Measurements from ENCODE around the gene MNX1.

The MNX1 gene

GRCh38 chr7:157016352-157017041 is 6.0 kb upstream of the MNX1 start:
- Histone ChIP-seq H3K9ac (ENCODE audit: low read depth, low read length) (no peak overlapping the region), H2AFZ (ENCODE audit: low read depth, low read length) (no peak overlapping the region), H4K20me1 (ENCODE audit: insufficient read depth, low read length) (no peaks in the 10 kb centered on the region), H3K36me3 (ENCODE audit: insufficient read depth, low read length) (no peaks in the 10 kb centered on the region), H3K4me1 (ENCODE audit: insufficient read depth, low read length) (no peaks in the 10 kb centered on the region), H3K27ac (ENCODE audit: low read length) (no peak overlapping the region), H3K79me2 (ENCODE audit: insufficient read depth, low read length) (no peaks in the 10 kb centered on the region), H3K4me2 (ENCODE audit: insufficient read depth, low read length) (no peak overlapping the region), H3K4me3 (ENCODE audit: low read depth in 1 of 2, low read length in 2 of 2) (no peak overlapping the region), H3K27me3 (ENCODE audit: insufficient read depth, low read length, poor library complexity) (peaks cover 3% of the 10 kb centered on the region), H3K9me3 (ENCODE audit: insufficient read depth, low read length, severe bottlenecking) (no peaks in the 10 kb centered on the region)
- no peak for TF ChIP-seq EZH2 (IDR thresholded peaks at IDR 0.05; ENCODE audit: borderline replicate concordance, low read depth, low read length, severe bottlenecking)
- peak; percentile 44; the same call in 1 of the 3 replicates for ATAC-seq (ENCODE audit: insufficient read depth, low read depth)
- DNase-seq, result peak; percentile 31

- Histone ChIP-seq H2AFZ (ENCODE audit: low read depth, low read length) (no peak overlapping the region), H3K27ac (ENCODE audit: low read length) (no peak overlapping the region), H3K4me1 (ENCODE audit: insufficient read depth, low read length) (no peaks in the 10 kb centered on the region), H4K20me1 (ENCODE audit: insufficient read depth, low read length) (no peaks in the 10 kb centered on the region), H3K79me2 (ENCODE audit: insufficient read depth, low read length) (no peaks in the 10 kb centered on the region), H3K9me3 (ENCODE audit: insufficient read depth, low read length, severe bottlenecking) (no peaks in the 10 kb centered on the region), H3K27me3 (ENCODE audit: insufficient read depth, low read length, poor library complexity) (peaks cover 3% of the 10 kb centered on the region), H3K9ac (ENCODE audit: low read depth, low read length) (no peak overlapping the region), H3K4me3 (ENCODE audit: low read depth in 1 of 2, low read length in 2 of 2) (no peak overlapping the region), H3K4me2 (ENCODE audit: insufficient read depth, low read length) (no peak overlapping the region), H3K36me3 (ENCODE audit: insufficient read depth, low read length) (no peaks in the 10 kb centered on the region)
- DNase-seq (no peak), ATAC-seq (ENCODE audit: insufficient read depth, low read depth) (no peak)
- TF ChIP-seq, protein P1, sequence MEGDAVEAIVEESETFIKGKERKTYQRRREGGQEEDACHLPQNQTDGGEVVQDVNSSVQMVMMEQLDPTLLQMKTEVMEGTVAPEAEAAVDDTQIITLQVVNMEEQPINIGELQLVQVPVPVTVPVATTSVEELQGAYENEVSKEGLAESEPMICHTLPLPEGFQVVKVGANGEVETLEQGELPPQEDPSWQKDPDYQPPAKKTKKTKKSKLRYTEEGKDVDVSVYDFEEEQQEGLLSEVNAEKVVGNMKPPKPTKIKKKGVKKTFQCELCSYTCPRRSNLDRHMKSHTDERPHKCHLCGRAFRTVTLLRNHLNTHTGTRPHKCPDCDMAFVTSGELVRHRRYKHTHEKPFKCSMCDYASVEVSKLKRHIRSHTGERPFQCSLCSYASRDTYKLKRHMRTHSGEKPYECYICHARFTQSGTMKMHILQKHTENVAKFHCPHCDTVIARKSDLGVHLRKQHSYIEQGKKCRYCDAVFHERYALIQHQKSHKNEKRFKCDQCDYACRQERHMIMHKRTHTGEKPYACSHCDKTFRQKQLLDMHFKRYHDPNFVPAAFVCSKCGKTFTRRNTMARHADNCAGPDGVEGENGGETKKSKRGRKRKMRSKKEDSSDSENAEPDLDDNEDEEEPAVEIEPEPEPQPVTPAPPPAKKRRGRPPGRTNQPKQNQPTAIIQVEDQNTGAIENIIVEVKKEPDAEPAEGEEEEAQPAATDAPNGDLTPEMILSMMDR (IDR thresholded peaks at IDR 0.05; ENCODE audit: borderline replicate concordance, extremely low read depth, low read length, poor library complexity, severe bottlenecking), result no peak
- no peak for TF ChIP-seq EZH2 (IDR thresholded peaks at IDR 0.05; ENCODE audit: borderline replicate concordance, low read depth, low read length, severe bottlenecking)
These were observed 5.5 kb upstream of the MNX1 start for GRCh38 chr7:157016024-157016351.

DNA sequence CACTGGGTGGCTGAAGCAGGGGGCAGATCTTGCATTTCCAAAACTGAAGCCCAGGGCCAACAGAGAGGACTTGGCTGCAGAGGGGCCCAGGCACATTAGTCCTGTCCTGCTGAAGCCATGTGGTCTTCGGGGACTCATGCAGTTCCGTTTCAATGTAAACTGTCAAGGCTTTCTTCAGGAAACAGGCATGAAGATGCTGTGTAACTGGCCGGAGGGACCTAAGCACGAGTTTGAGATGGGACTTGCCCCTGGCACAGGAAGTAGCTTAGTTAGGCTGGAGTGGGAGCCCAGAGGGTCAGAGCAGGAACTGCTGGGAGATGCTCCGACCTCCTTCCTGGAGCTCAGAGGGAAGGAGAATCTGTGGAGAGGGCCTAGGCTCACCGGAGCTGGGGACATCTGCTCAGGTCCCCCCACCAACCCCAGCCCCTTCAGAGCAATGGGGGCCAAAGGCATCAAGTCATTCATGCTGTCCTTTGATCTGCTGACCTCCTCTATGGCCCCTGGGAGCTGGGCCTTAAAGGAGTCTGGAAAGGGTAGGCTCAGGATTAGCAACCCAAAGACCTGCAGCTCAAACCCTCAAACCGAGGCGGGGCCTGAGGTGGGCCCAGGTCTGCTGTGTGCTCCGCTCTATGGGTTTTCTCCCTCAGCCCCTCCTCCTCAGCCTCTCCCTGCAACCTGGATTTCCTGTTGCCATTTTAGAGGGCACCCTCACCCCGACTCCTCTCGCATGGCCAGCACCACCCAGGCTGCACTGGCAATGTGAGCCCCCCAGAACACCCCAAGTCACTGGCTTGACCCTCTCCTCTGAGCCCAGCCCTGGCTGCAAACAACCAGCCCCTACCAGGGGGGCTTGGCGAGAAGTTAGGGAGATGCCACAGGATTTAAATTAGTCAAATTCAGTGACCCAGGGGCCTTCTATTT is 4.4 kb upstream of the MNX1 start:
- H3K9me3 ChIP-seq (ENCODE audit: insufficient read depth, low read length, severe bottlenecking), result no peaks in the 10 kb centered on the region
- H3K27ac ChIP-seq (ENCODE audit: low read length), result no peak overlapping the region
- H3K4me3 ChIP-seq (ENCODE audit: low read depth in 1 of 2, low read length in 2 of 2), result no peak overlapping the region
- DNase-seq, result no peak
- H3K27me3 ChIP-seq (ENCODE audit: insufficient read depth, low read length, poor library complexity), result peaks cover 3% of the 10 kb centered on the region
- no peak overlapping the region for H2AFZ ChIP-seq (ENCODE audit: low read depth, low read length)
- H3K4me2 ChIP-seq (ENCODE audit: insufficient read depth, low read length), result no peak overlapping the region
- no peak for TF ChIP-seq EZH2 (IDR thresholded peaks at IDR 0.05; ENCODE audit: borderline replicate concordance, low read depth, low read length, severe bottlenecking)
- TF ChIP-seq, protein P1 (IDR thresholded peaks at IDR 0.05; ENCODE audit: borderline replicate concordance, extremely low read depth, low read length, poor library complexity, severe bottlenecking), result no peak
- no peak for ATAC-seq (ENCODE audit: insufficient read depth, low read depth)
- H3K4me1 ChIP-seq (ENCODE audit: insufficient read depth, low read length), result no peaks in the 10 kb centered on the region
- no peaks in the 10 kb centered on the region for H3K36me3 ChIP-seq (ENCODE audit: insufficient read depth, low read length)
- no peaks in the 10 kb centered on the region for H3K79me2 ChIP-seq (ENCODE audit: insufficient read depth, low read length)
- H3K9ac ChIP-seq (ENCODE audit: low read depth, low read length), result no peak overlapping the region
- H4K20me1 ChIP-seq (ENCODE audit: insufficient read depth, low read length), result no peaks in the 10 kb centered on the region

All from DND-41 (cell line).